ENCODE measurements around the gene SELPLG.
"Not testable (repeated sequence)": the region's sequence is repeated elsewhere in the genome, so short reads cannot be mapped to it uniquely, and the experiment has no call there.

SELPLG gene, protein sequence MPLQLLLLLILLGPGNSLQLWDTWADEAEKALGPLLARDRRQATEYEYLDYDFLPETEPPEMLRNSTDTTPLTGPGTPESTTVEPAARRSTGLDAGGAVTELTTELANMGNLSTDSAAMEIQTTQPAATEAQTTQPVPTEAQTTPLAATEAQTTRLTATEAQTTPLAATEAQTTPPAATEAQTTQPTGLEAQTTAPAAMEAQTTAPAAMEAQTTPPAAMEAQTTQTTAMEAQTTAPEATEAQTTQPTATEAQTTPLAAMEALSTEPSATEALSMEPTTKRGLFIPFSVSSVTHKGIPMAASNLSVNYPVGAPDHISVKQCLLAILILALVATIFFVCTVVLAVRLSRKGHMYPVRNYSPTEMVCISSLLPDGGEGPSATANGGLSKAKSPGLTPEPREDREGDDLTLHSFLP
- 21.1 to 142 (median 65.5) reads per million in 17 experiments for total RNA-seq

DNA sequence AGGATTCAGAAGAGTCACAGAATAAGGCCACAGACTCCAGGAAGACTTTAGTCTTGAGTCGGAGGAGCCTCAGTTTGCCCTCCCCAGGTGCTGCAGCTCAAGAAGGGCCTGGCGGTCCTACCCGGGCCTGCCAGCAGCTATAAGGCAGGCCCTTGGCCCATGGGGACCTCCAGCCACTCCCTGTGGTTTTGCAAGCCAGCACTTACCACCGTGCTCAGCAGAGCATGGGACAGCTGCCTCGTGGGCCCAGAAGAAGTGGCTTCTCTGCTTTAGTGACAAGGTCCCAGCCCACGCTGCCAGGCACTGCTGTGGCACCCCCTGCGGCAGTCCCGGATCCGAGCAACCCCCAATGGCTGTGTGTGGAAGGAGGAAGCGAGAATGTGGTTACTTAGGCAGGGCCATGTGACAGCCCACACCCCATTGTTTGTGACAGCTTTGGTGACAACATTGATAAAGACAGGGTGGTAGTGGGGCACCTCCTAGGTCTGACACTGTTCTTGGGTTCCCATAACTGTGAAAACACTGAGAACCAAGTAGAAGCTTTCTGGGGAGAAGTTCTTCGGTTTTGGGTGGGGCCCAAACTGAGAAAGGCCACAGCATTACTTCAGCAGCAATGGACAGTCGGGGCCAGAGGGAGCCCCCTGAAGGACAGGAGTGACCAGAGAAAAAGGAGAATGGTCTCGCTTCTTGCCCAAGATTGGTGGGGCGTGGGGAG lies at the start of gene SELPLG:
SELPLG (minus strand) TSS at position 361 of the 715 bp plus-strand sequence. CDS start 9,587 bp downstream, outside the sequence.
- peak; percentile 95 to 98 (median 98) for DNase-seq

DNA sequence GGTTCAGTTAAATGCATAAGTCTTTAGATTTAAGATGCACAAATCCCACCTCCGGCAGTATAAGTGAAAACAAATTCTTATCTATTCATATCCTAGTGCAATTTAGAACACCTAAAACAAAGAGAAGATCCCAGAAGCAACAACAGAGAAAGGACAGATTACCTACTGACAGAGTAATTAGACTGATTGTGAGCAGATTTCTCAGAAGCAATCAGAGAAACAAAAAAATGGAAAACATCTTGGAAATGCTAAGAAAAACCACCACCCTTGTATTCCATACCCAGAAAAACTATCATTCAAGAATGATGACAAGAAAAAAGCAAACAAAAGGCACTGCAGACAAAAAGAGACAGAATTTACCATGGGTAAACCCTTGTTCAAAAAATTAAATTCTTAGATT lies 47.6 kb upstream of the SELPLG start:
- DNase-seq: no peak

DNA sequence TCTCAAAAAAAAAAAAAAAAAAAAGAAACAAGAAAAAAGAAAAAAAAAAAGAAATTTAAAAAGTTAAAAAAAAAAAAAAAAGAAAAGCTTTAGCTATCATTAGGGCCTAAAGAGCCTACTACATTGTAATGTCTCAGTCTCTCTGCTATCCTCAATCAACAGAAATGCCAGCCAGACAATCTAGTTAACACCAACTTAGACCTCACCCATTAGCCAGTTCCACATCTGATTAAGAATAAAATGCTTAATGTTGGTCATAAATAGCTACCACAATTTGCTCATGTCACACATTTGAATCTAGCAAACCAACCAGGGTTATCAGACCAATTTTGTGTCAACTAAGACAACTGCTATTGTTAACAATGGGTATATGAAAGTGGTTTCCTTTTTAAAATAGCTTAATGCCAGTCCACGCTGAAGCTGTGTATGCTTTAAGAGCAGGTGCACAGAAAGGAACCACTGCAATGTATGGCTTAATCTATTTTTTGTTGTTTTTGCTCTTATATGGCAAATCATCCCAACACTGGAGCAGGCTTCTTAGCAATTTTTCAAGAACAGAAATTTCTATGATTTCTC lies 45.5 kb upstream of the SELPLG start:
- no peak for DNase-seq

DNA sequence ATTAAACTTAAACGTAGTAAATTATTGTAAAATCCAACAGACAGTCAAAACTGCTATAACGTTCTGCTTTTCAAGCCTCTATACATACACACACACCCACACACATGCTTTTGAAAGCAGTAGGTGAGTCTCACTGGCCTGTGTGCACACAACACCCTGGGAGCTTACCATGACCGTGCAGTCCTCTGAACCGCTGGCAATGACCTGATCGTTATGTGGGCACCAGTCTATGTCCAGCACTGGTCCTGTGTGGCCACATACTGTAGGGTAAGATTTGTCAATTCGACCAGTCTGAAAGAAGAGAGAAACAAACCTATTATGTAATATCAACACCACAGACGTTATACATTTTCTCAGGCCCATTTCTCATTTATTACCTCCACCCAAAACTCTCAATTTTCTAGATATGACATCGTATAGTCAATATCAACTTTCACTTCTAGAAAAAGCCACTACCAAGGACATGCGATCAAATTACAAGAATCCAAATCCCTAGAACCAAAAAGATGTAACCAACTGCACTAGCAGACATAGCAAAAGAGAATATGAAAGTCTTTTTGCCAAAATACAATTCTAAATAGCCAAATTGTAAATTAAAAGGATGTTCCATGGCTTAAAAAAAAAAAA lies 44.5 kb upstream of the SELPLG start:
- peak in 3 of 4 experiments; percentile 36 to 46 (median 40) for DNase-seq

DNA sequence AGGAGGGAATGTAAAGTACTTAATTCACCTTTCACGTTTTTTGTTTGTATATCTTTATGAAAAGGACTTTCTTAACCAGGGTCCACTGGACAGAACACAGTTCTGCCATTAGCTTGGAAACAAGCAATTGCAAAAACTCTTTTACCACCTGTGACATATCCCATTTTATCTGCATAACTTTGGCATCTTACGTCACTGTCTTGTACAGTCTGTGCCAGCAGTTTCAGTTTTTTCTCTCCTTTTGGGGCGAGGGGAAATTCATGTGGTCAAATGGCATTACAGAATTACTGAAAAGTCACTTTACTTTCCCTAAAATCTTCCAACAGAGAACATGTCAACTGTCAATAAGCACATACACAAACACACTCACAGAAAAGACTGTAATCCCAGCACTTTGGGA lies 43.7 kb upstream of the SELPLG start:
- DNase-seq: no peak

DNA sequence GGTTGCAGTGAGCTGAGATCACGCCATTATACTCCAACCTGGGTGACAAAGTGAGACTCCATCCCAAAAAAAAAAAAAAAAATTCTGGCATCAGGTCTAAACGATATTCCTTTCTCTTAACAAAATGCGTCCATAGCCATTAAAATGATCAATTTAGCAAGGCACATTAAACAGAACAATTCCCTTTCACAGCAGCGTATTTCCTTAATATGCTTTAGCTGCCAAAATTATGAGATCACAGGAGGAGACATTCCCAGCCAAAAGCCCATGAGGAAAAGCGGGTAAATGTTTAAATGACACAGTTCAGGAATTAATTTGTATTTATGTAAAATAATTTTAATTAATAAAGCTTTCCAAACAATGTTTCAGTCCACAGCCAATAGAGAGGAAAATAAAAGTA lies 43.0 kb upstream of the SELPLG start:
- DNase-seq: no peak

DNA sequence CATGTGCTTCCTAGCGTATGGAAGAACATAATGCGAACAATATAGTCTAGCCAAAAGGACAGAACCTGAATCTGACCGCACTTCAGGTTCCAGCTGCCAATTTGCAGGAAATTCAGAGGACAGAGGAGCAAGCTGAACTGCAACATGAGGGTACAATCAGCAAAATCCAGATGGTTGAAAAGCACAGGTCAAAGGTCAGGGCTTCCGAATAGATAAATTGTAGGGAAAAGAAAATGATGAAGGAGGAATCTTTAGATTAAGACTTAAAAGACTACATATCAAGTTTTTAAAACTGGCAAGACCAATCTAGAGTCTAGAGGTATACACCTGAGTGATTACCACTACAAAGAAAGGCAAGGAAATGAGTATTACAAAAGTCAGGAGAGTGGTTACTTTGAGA lies 42.1 kb upstream of the SELPLG start:
- DNase-seq: no peak

DNA sequence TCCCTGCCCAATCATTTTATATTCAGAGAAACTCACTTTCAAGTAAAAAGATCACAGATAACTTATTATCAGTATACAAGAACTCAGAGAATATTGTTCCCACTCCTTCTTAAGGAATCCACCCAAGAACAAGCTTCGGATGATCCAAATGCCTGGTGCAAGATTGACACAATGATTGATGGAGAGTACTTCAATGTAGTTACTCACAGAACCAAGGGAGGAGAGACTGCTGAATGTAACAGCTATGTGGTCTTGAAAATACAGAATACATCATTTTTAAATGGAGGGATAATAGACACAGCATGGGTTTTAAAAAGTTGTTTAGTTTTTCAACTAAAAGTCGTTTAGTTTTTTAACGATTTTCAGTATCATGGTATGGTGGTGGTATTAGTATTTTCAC lies 38.4 kb upstream of the SELPLG start:
- DNase-seq: no peak

DNA sequence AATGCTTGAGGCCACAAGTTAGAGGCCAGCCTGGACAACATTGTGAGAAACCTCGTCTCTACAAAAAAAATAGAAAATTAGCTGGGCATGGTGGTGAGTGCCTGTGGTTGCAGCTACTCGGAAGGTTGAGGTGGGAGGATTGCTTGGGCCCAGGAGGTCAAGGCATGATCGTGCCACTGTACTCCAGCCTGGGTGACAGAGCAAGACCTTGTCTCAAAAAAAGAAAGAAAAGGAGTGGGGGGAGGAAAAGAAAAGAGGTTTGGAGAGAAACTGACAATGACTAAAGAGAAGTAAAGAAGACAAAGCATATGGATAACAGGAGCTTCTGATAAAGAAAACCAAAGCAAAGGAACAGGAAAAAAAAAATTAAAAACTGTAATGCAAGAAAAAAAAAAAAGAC lies 37.4 kb upstream of the SELPLG start:
- no peak for DNase-seq

DNA sequence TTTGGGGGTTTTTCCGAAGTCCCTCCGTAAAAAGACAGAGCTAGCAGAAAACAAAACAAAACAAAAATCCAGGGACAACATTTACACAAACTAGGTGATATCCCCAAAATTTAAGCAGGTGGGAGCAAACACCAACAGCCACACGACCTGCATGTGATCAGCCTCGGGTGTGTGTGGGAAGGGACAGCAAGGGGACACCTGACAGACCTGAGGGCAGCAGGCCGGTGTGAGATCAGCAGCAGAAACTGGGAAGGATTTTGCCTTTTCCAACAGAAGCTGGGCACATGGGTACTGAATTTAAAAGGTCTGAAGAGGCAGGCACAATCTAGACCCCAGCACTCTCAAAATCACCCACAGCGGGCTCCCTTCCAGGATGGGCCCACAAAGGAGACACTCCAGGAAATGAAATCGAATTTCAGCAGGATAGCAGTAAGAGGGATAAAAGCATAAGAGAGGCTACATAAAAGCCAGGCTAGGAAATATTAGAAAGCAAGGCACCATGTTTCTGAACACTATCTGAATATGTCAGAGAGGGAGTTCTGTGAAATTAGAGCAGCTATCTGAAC lies 36.5 kb upstream of the SELPLG start:
- peak in 2 of 4 experiments; percentile 25 to 40 for DNase-seq

DNA sequence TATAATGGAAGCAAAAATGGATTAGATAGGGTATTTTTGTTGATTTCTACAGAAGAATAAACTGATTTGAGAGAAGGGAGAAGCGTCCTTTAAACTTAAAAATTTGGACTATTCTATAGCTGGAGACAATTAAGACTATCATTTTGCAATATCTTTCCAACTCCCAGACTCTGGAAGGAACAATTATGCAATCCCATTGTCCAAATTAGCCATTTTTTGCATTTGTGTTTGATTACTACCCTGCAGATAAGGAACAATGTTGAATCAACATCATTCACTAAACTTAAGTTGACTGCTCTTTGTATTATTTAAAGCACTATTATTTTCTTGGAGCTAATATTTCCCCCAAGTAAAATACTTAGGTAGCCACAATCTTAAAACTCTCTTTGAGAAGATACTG lies 34.8 kb upstream of the SELPLG start:
- no peak for DNase-seq

DNA sequence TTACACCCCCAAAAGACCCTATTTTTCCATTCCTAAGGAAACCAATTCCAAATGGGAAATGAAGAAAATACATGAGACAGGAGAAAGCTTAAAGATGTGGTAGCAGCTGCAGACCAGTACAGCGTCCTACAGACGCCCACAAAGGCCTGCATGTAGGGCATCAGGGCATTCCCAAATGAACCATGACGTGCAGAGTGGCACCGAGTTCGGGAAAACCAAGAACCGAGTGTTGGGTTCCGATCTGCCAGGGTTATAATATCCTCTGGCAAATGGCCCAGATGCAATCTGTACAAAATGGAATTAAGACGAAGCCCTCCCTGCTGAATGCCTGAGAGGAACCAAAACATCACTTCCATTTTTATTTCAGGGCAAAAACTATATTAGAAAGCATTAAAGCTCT lies 34.4 kb upstream of the SELPLG start:
- no peak for DNase-seq

DNA sequence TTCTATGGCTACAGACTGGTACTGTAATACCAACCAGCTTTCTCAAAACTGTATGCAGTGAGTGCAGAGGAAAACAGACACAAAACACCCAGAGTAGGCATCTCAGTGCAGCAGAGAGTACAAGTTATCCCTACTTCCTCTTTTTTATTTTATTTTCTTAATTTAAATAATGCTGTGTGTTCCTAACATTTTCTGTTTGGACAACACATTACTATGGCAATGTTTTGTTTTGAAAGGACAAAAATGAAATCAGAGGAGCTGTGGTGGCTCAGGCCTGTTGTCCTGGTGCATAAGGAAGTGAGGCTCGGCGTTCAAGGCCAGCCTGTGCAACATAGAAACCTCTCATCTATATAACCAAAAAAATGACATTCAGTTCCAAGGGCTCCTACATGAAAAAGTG lies 33.7 kb upstream of the SELPLG start:
- peak; percentile 55 to 87 (median 74) for DNase-seq

DNA sequence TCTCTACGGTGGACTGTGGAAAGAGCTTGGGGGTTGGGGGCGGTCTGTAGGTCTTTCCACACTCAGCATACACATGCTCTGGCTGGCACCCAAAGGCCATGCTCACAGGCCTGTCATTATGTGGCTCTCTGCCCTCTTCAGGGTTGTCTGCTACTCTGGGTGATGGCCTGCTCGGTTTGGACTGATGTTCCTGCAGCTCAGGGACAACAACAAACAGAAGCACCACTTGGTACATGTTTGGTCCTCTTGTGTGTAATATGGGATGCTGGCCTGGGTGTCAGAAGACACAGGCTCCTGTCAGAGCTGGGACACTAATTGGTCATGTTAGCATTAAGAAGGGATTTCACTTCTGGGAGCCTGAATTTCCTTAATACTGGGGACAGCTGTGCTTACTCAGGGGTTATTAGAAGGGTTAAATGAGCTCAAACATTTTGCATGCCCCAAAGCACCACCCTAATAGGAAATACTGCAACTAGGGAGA lies 32.7 kb upstream of the SELPLG start:
- peak in 3 of 4 experiments; percentile 38 to 51 (median 42) for DNase-seq

DNA sequence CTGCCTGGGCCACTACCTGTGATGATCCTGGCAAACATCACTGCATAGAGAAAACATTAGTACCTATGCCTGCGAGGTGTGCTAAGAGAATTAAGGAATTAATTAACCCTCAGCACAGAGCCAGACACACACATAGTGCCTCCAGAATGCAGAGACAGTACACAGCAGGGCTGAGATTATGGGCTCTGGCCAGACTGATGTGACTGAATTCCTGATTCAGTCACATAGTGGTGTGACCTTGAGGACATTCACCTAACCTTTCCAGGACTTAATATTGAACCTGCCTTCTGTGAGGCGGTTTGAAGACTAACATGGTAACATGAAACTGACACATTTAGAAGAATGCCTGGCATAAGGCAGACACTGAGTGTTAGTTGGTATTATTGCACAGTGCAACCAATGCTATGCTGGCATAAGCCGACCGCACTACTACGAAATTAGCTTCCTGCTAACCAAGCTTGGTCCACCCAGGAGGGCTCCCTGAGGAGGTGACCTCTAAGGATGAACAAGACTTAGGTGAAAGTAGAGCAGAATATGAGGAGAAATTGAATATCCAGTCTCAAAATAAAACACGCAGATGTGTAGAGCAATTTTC lies 32.0 kb upstream of the SELPLG start:
- DNase-seq: no peak

DNA sequence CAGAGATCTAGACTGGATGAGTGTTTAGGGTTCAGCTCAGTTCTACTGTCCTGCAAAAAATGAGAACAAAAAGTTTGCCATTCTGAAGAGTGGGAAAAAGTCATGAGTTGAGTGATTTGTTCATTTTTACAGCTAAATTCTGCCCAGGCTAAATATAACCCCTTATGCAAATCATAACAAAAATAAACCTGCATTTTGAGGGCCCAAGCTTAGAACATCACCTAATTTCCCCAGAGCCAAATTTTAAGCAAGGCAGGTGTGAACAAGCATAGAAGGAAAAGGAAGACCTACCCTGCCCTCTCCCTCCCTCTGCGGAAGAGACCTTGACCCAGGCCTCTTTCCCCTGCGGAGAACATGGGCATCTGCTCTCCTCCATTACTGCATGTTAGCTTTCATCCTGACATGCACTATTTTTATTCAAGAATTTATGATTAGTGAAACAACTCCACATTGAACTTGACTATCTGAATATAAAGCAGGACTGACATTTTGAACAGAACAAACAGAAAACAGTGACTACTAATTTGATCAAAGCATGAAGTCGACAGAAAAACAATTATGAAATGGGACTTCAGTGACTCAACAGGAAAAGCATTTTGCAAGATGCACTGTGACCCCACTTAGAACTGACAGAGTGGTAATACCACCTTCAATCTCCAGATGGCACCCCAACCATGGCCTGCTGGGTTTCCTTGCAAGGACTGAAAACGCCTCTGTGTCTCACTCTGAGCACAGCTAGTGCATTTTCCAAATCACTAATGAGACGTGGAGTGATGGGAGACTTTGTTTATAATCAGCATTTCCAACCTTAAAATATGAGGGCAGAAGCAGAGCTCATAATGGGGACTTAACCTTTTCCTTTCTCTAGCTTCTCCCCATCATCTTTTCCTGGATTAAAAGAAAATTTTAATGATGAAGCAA lies 30.9 kb upstream of the SELPLG start:
- DNase-seq: peak; percentile 93 to 96 (median 95)

DNA sequence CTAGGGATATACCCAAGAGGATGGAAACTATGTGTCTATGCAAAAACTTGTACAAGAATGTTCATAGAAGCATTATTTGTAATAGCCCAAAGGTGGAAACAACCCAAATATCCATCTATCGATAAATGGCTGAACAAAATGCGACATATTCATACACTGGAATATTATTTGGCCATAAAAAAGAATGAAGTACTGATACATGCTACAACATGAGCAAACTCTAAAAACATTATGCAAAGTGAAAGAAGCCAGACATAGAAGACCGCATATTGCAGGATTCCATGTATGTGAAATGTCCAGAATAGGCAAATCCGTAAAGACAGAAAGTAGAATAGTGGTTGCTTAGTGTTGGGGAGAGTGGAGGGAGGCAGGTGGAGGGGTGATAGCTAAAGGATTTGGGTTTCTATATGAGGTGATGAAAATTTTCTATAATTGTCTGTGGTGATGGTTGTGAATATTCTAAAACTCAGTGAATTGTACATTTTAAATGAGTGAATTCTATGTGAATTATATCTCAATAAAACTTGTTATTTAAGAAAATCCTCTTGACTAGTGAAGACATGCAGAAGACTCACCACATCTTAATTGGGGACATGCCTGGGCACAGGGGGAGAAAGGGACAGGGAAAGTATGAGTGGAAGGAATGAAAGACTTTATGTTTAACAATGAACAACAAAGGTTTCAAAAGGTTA lies 29.8 kb upstream of the SELPLG start:
- DNase-seq: no peak

DNA sequence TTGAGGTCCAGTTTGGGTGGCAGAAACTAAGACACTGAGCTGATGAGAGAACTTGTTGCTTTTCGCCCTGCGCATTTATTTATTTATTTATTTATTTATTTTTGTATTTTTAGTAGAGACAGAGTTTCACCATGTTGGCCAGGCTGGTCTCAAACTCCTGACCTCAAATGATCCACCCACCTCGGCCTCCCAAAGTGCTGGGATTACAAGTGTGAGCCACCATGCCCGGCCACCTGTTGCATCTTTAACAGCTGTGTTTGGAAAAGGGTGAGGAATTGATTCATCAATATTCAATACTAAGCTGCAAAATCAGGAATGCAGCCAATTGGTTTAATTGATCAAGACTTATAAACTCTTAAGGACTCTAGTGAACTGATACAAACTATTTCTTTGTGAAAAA lies 24.4 kb upstream of the SELPLG start:
- not testable (repeated sequence) for DNase-seq

DNA sequence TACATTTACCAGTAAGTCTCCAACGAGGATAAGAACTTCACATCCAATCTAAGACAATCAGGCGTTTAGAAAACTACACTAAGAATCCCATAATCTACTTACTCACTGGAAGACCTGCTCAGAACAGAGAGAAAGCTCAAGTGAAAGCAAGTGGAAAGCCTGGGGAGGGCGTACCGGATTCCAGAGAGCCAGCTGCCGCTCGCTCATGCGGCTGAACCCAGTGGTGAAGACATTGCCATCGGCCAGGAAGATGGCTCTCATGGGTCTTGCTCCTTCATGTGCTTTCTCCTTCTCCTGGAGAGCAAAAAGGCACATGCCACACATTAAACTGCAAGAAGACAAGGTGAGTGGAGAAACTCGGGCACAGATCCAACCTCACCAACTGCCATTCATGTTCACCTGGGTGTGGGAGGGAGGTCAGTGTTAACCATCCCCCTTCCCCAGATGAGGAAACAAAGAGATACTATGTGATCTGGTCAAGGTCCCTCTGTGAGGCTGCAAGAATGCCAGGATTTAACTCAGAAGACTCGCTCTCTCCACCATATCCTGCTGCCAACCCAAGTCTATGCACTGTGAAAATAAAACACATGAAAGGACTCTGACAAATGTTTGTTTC lies 23.5 kb upstream of the SELPLG start:
- DNase-seq: no peak

DNA sequence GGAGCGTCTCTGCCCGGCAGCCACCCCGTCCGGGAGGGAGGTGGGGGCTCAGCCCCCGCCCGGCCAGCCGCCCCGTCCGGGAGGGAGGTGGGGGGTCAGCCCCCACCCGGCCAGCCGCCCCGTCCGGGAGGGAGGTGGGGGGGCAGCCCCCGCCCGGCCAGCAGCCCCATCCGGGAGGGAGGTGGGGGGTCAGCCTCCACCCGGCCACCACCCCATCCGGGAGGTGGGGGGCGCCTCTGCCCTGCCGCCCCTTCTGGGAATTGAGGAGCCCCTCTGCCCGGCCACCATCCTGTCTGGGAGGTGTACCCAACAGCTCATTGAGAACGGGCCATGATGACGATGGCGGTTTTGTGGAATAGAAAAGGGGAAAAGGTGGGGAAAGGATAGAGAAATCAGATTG lies 22.6 kb upstream of the SELPLG start:
- DNase-seq: not testable (repeated sequence)
